ENCODE data around the gene IDI1. TPM values are rescaled to one million over a fixed set of nuclear protein-coding genes. Genes with fewer than 3 reads are reported as not detected.

The IDI1 gene
- total RNA-seq, 1 donor from 2014 or later: 3.8 TPM

DNA sequence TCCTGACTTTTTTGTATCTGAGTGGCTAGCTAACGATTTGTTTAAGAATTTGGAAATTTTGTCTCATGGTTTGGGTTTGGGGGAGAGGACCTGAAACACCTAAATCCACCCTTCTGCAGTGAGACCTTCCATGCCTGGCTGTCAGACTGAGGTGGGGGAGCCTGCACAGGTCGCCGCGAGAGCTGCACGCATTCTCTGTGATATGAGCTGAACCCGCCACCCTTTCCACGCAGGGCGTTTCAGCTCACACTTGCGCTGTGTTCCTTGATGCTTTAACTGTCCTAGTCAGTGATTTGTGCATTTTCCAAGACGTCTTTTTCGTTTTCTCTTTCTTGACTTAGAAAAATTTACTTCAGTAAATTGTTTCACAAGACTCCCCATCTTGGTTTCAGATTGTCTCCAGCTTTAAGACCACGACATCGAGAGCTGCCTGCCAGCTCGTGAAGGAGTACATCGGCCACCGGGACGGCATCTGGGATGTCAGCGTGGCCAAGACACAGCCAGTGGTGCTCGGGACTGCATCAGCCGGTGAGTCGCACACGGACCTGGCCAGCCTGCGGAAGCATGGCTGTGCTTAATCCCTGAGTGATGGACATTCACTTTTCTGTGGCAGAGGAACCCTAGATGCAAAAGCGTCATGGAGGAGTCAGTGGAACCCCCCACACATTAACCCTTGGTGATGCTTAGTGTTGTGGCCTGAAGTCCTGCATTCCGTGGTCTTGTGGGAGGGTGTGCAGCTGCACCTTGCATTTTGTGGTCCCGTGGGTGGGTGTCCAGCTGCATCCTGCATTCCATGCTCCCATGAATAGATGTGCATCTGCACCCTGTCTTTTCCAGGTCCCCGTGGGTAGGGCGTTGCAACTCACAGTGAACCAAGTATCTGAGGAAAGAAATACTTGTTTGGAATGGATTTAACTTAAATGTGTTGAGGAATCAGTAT lies 35.4 kb upstream of the IDI1 start:
- Histone ChIP-seq H3K27me3 (no peaks in the 10 kb centered on the region), H3K27ac (no peak overlapping the region), H3K36me3 (peaks cover 71 to 82% of the 10 kb centered on the region in 2 donors), H3K4me3 (no peak overlapping the region), H3K4me1 (no peaks in the 10 kb centered on the region), H3K9me3 (no peaks in the 10 kb centered on the region)
- TF ChIP-seq, protein P1, sequence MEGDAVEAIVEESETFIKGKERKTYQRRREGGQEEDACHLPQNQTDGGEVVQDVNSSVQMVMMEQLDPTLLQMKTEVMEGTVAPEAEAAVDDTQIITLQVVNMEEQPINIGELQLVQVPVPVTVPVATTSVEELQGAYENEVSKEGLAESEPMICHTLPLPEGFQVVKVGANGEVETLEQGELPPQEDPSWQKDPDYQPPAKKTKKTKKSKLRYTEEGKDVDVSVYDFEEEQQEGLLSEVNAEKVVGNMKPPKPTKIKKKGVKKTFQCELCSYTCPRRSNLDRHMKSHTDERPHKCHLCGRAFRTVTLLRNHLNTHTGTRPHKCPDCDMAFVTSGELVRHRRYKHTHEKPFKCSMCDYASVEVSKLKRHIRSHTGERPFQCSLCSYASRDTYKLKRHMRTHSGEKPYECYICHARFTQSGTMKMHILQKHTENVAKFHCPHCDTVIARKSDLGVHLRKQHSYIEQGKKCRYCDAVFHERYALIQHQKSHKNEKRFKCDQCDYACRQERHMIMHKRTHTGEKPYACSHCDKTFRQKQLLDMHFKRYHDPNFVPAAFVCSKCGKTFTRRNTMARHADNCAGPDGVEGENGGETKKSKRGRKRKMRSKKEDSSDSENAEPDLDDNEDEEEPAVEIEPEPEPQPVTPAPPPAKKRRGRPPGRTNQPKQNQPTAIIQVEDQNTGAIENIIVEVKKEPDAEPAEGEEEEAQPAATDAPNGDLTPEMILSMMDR (IDR thresholded peaks at IDR 0.05): no peak
- no peak for DNase-seq (ENCODE audit: low spot score in 2 of 2)
- intact Hi-C loops (cut with DNase I): no loop called here

DNA sequence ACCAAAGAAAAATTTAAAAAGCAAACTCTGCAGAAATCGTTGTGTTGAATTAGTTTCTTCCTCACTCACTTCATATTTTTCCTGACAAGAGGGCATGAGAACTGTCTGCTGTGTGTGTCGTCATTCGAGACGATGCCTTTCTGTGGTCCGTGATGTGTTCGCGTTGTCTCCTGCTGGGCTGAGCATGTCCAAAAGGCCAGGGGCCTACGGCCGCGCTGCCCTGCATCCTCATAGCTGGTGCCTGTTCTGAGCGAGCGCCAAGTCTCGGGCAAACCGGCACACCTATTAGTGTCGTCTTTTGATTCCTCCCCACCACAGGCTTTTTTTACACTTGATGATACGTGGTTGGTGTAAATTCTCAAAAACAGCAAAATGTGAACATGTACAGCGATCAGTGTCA lies 34.7 kb upstream of the IDI1 start:
- no peaks in the 10 kb centered on the region for H3K27me3 ChIP-seq
- H3K4me1 ChIP-seq: no peaks in the 10 kb centered on the region
- no peak overlapping the region for H3K4me3 ChIP-seq
- no peak overlapping the region for H3K27ac ChIP-seq
- intact Hi-C loops (cut with DNase I): no loop called here
- no peak for DNase-seq (ENCODE audit: low spot score in 2 of 2)
- TF ChIP-seq, protein P1 (IDR thresholded peaks at IDR 0.05): no peak
- no peaks in the 10 kb centered on the region for H3K9me3 ChIP-seq
- peaks cover 71 to 82% of the 10 kb centered on the region in 2 donors for H3K36me3 ChIP-seq

DNA sequence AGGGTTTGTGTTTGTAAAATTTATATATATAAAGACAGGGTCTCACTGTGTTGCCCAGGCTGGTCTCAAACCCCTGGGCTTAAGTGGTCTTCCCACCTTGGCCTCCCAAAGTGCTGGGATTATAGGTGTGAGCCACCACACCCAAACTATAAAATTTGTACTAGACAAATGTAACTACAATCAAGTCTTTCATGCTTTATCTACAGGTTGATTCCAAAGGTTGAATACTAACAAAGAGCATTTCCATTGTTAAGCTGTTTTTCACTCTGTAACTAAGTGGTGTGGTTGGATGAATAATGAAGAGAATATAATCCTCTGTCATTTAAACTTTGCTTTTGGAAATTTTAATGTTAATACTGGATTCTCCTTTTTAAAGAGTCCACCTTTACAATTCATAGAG lies 29.7 kb upstream of the IDI1 start:
- intact Hi-C loops (cut with DNase I): no loop called here
- H3K36me3 ChIP-seq: peaks cover 43 to 60% of the 10 kb centered on the region in 2 donors

DNA sequence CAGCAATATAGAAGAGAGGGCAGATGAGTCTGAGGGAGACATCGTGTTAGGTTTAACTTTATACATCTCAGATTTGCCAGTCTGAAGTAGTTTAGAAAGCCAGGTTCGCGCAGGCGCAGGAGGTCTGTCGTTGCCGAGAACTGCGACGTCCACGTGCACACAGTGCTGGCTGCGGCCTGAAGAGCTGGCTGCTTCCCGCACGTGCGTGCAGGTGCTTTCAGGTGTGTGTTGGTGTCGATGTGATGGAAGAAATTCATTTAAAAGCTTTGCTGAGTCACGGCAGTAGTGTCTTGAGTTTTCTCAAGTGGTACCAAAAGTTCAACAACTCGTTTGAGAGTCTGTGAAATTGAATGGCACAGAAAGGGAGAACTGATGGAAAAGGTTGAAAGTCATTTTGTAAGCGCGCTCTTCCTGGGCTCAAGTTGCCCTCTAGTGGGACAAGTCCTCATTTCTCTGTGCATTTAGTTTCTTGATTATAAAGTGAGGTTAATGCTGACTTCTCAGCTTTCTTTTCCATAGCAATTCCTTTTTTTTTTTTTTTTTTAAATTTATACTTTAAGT lies 25.9 kb upstream of the IDI1 start:
- no peaks in the 10 kb centered on the region for H3K27me3 ChIP-seq
- H3K4me1 ChIP-seq: no peaks in the 10 kb centered on the region
- no peak overlapping the region for H3K27ac ChIP-seq
- intact Hi-C loops (cut with DNase I): no loop called here
- no peak for DNase-seq (ENCODE audit: low spot score in 2 of 2)
- no peak overlapping the region for H3K4me3 ChIP-seq
- H3K9me3 ChIP-seq: no peaks in the 10 kb centered on the region
- H3K36me3 ChIP-seq: peaks cover 26 to 55% of the 10 kb centered on the region in 2 donors
- TF ChIP-seq, protein P1 (IDR thresholded peaks at IDR 0.05): no peak

More for the DNA sequence above, 29.7 kb upstream of the IDI1 start:
- no peaks in the 10 kb centered on the region for H3K27me3 ChIP-seq
- no peaks in the 10 kb centered on the region for H3K4me1 ChIP-seq
- no peak for DNase-seq (ENCODE audit: low spot score in 2 of 2)
- no peaks in the 10 kb centered on the region for H3K9me3 ChIP-seq
- no peak overlapping the region for H3K27ac ChIP-seq
- TF ChIP-seq, protein P1 (IDR thresholded peaks at IDR 0.05): no peak
- no peak overlapping the region for H3K4me3 ChIP-seq

DNA sequence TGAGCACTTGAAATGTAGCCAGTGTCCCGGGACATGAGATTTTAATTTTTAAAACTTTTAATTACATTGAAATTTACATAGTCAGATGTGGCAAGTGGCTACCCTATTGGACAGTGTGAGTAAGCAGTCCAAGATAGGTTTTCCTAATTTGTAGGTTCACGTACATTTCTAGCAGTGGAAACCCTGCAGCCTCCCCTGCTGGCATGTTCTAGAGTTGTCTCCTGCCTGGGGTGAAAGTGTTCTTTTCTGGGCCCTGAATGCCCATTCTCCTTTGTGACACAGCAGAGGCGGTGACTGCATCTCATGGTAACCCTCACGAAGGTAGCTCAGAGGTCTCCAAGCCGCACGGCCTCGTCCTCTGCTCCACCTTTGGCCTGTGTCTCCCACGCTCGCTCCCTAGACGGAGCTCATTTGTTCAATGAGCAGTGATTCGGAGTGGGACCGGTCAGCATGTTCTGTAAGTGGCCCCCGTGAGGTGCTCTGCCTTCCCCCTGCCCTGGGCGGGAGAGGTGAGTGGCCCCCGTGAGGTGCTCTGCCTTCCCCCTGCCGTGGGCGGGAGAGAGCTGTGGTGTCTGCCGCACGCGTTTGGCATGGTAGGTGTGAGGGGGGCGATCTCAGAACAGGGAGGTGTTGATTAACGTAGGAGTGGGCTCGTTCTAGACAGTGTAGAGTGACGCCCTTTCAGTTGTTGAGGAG lies 25.3 kb upstream of the IDI1 start:
- TF ChIP-seq, protein P1 (IDR thresholded peaks at IDR 0.05): no peak
- peaks cover 25 to 49% of the 10 kb centered on the region in 2 donors for H3K36me3 ChIP-seq
- no peaks in the 10 kb centered on the region for H3K9me3 ChIP-seq
- H3K4me3 ChIP-seq: no peak overlapping the region
- DNase-seq (ENCODE audit: low spot score in 2 of 2): no peak
- no peaks in the 10 kb centered on the region for H3K4me1 ChIP-seq
- no peaks in the 10 kb centered on the region for H3K27me3 ChIP-seq
- no peak overlapping the region for H3K27ac ChIP-seq
- intact Hi-C loops (cut with DNase I): no loop called here
